ENCODE measurements around the gene CHMP1B. TPM values are rescaled to one million over a fixed set of nuclear protein-coding genes. Genes with fewer than 3 reads are reported as not detected.

CHMP1B gene
- total and polyA plus RNA-seq, 9 of the 15 experiments (the other 6 are each of a cell fraction or from before 2014, with no cell fraction given): 12.3 to 29.9 (median 19.0) TPM

- TF ChIP-seq GTF3C2 (IDR thresholded peaks at IDR 0.05; ENCODE audit: borderline replicate concordance, extremely low read depth, insufficient read length): no peak
- TF ChIP-seq ZKSCAN3 (CRISPR knock-in tag; IDR thresholded peaks at IDR 0.05): no peak
- TF ChIP-seq ZBTB33 (CRISPR knock-in tag; IDR thresholded peaks at IDR 0.05): no peak
- no peak for TF ChIP-seq ILF3 (IDR thresholded peaks at IDR 0.05; ENCODE audit: borderline replicate concordance)
- TF ChIP-seq MCM7 (IDR thresholded peaks at IDR 0.05): no peak
- TF ChIP-seq HNRNPL (IDR thresholded peaks at IDR 0.05; ENCODE audit: low read depth, low read length): no peak
- TF ChIP-seq IRF2 (CRISPR knock-in tag; IDR thresholded peaks at IDR 0.05): no peak
- TF ChIP-seq POLR2AphosphoS2 (IDR thresholded peaks at IDR 0.05; ENCODE audit: low read length): no peak
- no peak for TF ChIP-seq SRSF7 (optimal IDR thresholded peaks at IDR 0.05; ENCODE audit: low read depth, low read length)
- no peak for TF ChIP-seq MCM2 (IDR thresholded peaks at IDR 0.05; ENCODE audit: low read depth)
- no peak for TF ChIP-seq GATAD2A (IDR thresholded peaks at IDR 0.05)
- no peak for TF ChIP-seq ZNF584 (CRISPR knock-in tag; IDR thresholded peaks at IDR 0.05; ENCODE audit: low read depth)
- peak; percentile 95 for TF ChIP-seq CTBP1 (IDR thresholded peaks at IDR 0.05; ENCODE audit: borderline replicate concordance)
- no peak for TF ChIP-seq HIVEP1 (CRISPR knock-in tag; IDR thresholded peaks at IDR 0.05)
- TF ChIP-seq ZBTB12 (CRISPR knock-in tag; IDR thresholded peaks at IDR 0.05): 0 out of 2 replicates have a peak, but pooled peaks have one; percentile 17
- TF ChIP-seq ZNF212 (CRISPR knock-in tag; IDR thresholded peaks at IDR 0.05): no peak
- no peak for TF ChIP-seq MEF2A (IDR thresholded peaks at IDR 0.05; ENCODE audit: control insufficient read depth, low read depth, low read length)
- no peak for TF ChIP-seq YY1 (IDR thresholded peaks at IDR 0.05; ENCODE audit: borderline replicate concordance in 1 of 3, control insufficient read depth in 1 of 3, extremely low read depth in 1 of 3, insufficient read depth in 3 of 3, insufficient read length in 1 of 3, insufficient replicate concordance in 2 of 3, low read depth in 1 of 3, low read length in 2 of 3)
- TF ChIP-seq NCOA6 (IDR thresholded peaks at IDR 0.05): no peak
These were observed 6.1 kb downstream of the CHMP1B start (continued) for GRCh38 chr18:11857177-11857887.
